CD4-positive, alpha-beta T cell treated with Interleukin-17A for 4 hours (primary cell): ENCODE measurements around the gene PRKCQ.
"Not testable (repeated sequence)": the region's sequence is repeated elsewhere in the genome, so short reads cannot be mapped to it uniquely, and the experiment has no call there.

Source experiments
- DNase-seq: peaks from one replicate; pipeline ENCODE4 v3.0.0-alpha.2; 2020; ENCODE audit warnings: mixed read lengths

Gene PRKCQ

GRCh38 chr10:6439875-6440274, 140.2 kb downstream of the PRKCQ start:
- DNase-seq: not testable (repeated sequence)

GRCh38 chr10:6431861-6432260, 148.2 kb downstream of the PRKCQ start:
- DNase-seq: no peak

GRCh38 chr10:6431186-6431585, 148.9 kb downstream of the PRKCQ start:
- DNase-seq: no peak

- no peak for DNase-seq
Observed at GRCh38 chr10:6430423-6430980, 149.6 kb downstream of the PRKCQ start.

- DNase-seq: no peak
Observed at GRCh38 chr10:6427357-6427959, 152.6 kb downstream of the PRKCQ start.

- no peak for DNase-seq
Observed at GRCh38 chr10:6426317-6426716, 153.8 kb downstream of the PRKCQ start.

GRCh38 chr10:6423413-6424170, 156.5 kb downstream of the PRKCQ start:
- no peak for DNase-seq

- DNase-seq: no peak
Observed at GRCh38 chr10:6423004-6423403, 157.1 kb downstream of the PRKCQ start.

- DNase-seq: no peak
Observed at GRCh38 chr10:6418613-6419216, 161.4 kb downstream of the PRKCQ start.

- no peak for DNase-seq
Observed at GRCh38 chr10:6418167-6418566, 161.9 kb downstream of the PRKCQ start.

- no peak for DNase-seq
Observed at GRCh38 chr10:6416892-6417512, 163.1 kb downstream of the PRKCQ start.

GRCh38 chr10:6411436-6411835, 168.6 kb downstream of the PRKCQ start:
- DNase-seq: no peak

GRCh38 chr10:6410830-6411229, 169.2 kb downstream of the PRKCQ start:
- no peak for DNase-seq

- DNase-seq: peak; percentile 65
Observed at GRCh38 chr10:6409971-6410643, 170.0 kb downstream of the PRKCQ start.

- DNase-seq: no peak
Observed at GRCh38 chr10:6408799-6409198, 171.3 kb downstream of the PRKCQ start.

GRCh38 chr10:6407034-6407721, 172.9 kb downstream of the PRKCQ start:
- no peak for DNase-seq

- peak; percentile 32 for DNase-seq
Observed at GRCh38 chr10:6406220-6407033, 173.6 kb downstream of the PRKCQ start.

- DNase-seq: no peak
Observed at GRCh38 chr10:6405713-6406112, 174.4 kb downstream of the PRKCQ start.

- no peak for DNase-seq
Observed at GRCh38 chr10:6404127-6405072, 175.7 kb downstream of the PRKCQ start.

- DNase-seq: no peak
Observed at GRCh38 chr10:6402960-6403359, 177.1 kb downstream of the PRKCQ start.
